MM.1S (cell line): Measurements from ENCODE around the gene RGL4.

Experiments
- CTCF ChIP-seq: fragments of 300-600 bp; sonication (generic); IDR thresholded peaks from 2 replicates; pipeline ENCODE4 v1.5.1; 2016; ENCODE audit warnings: antibody characterized with exemption, low read length, mixed read lengths
- EZH2phosphoT487 ChIP-seq: fragments of 300-600 bp; sonication (generic); IDR thresholded peaks from 2 replicates; pipeline ENCODE4 v1.6.1; 2018; ENCODE audit warnings: antibody characterized with exemption, low read length

DNA sequence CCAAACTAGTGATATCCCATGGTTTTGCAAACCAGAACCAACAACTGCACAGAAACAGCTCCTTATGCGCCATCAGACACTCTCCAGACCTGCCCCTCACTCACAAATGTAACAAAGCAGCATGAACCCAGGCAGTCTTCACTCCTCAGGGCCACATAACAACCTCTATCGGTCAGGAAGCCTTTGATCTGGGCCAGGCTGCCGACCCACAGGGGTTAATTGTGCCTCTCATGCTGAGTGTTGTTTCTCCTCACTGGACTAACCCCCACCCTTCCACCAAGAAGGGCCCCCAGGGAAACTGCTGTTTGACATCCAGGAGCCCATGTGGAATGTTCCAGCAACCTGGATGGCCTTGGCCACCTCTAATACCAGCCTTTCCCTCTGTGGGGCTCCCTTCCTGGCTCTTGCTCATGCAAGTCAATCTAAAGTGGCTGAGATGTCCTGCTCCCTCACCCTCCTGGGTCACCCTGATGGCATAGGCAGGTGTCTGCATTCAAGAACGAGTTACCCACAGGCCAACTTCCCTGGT is 7.9 kb upstream of the RGL4 start:
- TF ChIP-seq CTCF (no peak), EZH2phosphoT487 (no peak)
